COLO829 (cell line): ENCODE results near the gene DOP1B.

ENCODE experiments used
- DNase-seq: peaks from one replicate; pipeline ENCODE4 v3.0.0; 2012; ENCODE audit warnings: low spot score

The DOP1B gene

GRCh38 chr21:36205962-36206361, 49.3 kb downstream of the DOP1B start:
- no peak for DNase-seq
